GM19467 (cell line): ENCODE measurements around the gene SLC5A10.
"Not testable (repeated sequence)": the region's sequence is repeated elsewhere in the genome, so short reads cannot be mapped to it uniquely, and the experiment has no call there.

Source experiments
- ATAC-seq: cut with Tn5 transposase; IDR thresholded peaks from one replicate; pipeline ENCODE4 v1.9.1; 2021; ENCODE audit warnings: mild to moderate bottlenecking, moderate library complexity; ENCODE audit not compliant: unreplicated experiment

SLC5A10 gene

DNA sequence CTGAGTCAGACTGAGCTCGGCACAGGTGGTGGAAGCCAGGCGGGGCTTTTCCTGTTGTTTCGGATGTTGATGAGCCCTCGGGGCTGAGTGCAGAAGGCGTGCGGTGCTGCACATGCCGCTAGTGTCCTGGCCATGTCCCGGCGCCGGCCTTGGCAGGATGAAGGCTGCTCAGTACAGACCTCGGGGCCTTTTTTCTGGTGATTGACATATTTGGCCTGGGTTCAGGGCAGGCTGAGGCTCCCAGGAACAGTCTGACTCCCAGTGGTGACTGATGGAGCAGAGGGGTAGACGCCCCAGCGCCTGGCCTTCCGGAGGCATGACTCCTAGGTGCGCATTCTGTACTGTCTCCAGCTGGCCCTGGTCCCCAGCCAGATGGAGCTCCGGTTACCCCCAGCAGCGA, 86.0 kb downstream of the SLC5A10 start:
- not testable (repeated sequence) for ATAC-seq

DNA sequence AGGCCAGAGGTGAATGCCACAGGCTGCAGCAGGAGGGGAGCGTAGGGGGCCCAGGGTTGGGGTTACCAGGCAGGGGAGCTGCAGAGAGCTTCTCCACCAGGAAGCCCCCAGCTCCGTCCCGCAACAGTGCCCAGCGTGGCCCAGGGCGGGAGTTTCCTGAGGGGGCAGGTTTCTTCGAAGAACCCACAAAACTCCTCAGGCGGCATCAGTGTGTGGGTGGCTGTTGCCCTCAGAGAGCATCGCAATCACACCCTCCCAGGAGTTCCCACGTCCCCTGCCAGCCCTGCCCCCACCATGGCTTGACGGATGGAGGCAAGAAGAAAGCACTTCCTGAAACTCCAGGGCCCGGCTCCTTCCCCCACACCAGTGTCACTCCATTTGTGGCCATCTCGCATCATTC, 86.8 kb downstream of the SLC5A10 start:
- ATAC-seq = not testable (repeated sequence)

DNA sequence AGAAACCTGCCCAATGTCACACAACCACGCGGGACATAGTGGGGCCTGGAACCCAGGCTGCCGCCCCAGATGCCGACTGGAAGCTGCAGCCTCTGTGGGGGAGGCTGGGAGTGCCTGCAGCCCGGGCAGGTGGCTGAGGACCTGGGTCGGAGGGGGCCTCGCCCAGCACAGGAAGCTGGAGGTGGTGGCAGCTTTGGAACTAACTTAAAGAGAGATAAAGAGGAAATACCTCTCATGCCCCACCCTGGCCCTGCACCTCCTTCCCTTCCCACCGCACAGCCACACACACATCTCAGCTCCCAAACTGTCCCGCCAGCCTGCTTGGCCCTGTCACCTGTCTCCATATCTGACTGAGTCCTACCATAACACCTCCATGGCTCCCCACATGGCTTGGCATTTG, 88.4 kb downstream of the SLC5A10 start:
- not testable (repeated sequence) for ATAC-seq

DNA sequence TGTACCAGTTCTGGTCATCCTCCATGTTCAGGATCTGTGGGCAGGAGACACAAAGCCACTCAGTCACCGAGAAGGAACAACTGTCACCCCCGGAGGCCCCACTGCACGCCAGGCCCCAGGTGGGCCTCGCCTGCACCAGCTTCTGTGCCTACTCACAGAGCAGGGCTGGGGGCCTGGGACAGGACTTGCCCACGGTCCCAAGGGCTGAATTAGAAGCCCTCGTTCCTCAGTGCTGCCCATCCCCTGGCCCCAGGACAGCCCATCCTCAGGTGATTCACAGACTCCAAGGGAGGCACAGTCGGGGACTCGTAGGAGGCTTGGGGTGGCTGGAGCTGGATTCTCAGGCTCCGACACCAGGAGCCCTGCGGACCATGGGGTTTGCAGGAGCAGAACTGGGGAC, 89.9 kb downstream of the SLC5A10 start:
- ATAC-seq = not testable (repeated sequence)

DNA sequence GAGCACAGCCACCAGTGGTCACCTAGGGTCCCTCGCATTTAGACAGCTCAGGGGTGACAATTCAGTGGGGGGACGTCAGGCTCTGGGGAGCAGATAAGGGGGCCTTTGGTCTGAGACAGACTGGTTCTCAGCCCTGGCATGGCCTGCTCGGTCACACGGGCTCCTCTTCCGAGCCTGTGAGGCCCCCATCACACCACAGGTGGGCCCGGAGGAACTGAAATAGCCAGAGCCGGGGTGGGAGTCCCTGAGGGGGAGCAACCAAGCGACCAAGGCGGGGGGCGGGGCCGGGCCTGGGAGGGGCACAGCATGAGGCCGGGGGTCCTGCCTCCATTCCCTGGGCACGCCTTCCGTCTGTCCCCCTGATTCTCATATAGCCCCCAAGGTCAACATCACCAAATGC, 90.4 kb downstream of the SLC5A10 start:
- ATAC-seq = not testable (repeated sequence)

DNA sequence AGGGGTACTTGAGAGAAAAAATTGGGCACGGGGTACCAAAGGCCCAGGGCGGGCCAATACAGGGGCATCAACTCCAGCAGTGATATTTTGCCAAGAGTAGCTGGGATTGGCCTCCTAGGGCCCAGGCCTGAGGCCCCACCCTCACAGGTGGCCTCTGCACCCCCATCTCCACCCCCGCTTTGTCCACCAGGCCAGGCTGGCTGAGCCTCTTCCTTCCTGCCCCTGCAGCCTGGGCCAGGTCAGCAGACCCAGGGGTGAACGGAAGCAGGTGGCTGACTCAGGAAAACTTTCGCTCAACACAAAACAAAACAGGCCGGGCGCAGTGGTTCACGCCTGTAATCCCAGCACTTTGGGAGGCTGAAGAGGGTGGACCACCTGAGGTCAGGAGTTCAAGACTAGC, 91.1 kb downstream of the SLC5A10 start:
- not testable (repeated sequence) for ATAC-seq

DNA sequence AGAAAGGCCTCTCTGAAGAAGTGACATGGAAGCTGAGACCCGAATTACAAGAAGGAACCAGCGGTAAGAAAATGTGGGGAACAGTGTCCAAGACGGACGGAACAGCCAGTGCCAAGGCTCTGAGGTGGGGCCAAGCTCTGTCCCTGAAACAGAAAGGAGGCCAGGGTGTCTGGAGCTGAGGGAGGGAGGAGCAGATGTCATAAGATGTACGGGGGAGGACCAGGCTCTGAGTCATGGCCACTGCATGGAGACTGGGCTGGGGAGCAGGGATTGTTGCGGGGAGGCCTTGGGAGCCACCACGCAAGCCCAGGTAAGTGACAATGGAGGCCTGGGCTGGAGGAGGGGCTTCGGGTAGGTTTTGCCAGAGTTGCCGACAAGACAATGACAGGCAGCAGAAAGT, 92.7 kb downstream of the SLC5A10 start:
- ATAC-seq = not testable (repeated sequence)

DNA sequence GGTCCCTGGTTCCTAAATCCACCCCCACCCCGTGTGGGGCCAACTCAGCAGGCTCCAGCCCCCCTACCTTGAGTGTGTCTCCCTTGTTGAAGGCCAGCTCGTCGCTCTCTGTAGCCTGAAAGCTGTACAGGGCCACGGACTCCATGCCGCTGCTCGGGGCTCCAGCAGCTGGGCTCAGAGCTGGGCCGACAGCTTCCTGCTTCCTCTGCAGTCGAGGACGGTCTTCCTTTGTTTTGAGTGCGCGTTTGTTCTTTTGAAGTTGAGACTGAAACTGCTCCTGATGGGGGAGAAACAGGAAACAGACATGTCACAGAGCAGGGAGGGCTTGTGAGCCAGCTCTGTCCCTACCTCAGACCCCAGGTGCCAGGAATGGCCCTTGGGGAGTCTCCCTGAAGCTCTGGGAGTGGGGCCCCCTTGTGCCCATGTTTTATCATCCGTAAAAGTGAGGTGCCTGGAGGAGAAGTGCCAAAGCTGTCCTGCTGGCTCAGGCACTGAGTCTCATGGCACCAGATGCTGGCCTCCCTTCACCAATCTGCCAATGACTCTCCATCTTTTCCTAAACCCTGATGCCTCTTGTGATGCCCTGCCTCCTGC, 94.9 kb downstream of the SLC5A10 start, which contains the start of gene GRAP:
GRAP (minus strand) TSS at position 176 of the 594 bp plus-strand sequence; CDS start at position 145, 31 bp downstream.
- ATAC-seq = not testable (repeated sequence)

DNA sequence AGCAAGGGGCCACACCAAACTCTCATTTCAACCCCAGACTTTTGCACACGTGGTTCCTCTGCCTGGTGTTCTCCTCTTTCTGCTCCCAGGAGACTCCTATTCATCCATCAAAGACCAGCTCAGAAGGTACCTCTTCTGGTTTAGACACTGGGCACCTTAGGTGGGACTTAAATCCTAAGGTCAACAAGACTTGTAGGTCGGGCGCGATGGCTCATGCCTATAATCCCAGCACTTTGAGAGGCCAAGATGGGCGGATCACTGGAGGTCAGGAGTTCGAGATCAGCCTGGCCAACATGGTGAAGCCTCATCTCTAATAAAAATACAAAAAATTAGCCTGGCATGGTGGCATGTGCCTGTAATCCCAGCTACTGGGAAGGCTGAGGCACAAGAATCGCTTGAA, 95.5 kb downstream of the SLC5A10 start:
- ATAC-seq = not testable (repeated sequence)

DNA sequence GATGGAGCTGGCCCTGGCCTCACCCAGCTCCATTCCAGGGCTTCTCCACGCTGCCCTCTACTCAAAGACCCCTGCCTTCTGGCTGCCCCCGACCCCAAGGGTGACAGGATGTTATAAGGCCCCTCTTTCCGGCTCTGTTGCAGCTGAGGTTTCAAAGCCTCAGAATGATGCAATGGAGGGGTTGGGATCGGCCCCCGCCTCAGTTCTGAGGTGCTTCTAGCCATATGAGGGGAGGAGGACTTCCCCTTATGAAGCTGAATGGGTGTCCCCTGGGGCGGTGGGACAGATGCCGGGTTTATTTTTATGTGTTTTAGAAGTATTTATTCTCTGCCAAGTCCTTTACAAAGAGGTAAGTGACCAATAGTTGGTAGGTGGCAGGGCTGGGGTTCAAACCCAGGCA, 96.9 kb downstream of the SLC5A10 start:
- ATAC-seq = not testable (repeated sequence)

DNA sequence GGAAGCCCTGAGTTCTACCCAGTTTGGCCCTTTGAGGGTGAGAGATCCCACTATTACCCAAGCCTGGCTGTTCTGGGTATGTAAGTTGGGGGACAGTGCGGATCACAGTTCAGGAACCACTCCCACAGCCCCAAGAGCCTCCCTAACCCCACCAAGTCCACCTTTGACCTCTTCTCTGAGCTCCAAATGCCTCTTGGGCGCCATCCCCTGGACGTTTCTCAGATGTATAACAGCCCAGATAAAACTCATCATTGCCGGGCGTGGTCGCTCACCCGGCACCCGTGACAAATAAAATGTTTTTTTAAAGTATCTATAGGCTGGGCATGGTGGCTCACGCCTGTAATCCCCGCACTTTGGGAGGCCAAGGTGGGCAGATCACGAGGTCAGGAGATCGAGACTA, 103.5 kb downstream of the SLC5A10 start:
- not testable (repeated sequence) for ATAC-seq

DNA sequence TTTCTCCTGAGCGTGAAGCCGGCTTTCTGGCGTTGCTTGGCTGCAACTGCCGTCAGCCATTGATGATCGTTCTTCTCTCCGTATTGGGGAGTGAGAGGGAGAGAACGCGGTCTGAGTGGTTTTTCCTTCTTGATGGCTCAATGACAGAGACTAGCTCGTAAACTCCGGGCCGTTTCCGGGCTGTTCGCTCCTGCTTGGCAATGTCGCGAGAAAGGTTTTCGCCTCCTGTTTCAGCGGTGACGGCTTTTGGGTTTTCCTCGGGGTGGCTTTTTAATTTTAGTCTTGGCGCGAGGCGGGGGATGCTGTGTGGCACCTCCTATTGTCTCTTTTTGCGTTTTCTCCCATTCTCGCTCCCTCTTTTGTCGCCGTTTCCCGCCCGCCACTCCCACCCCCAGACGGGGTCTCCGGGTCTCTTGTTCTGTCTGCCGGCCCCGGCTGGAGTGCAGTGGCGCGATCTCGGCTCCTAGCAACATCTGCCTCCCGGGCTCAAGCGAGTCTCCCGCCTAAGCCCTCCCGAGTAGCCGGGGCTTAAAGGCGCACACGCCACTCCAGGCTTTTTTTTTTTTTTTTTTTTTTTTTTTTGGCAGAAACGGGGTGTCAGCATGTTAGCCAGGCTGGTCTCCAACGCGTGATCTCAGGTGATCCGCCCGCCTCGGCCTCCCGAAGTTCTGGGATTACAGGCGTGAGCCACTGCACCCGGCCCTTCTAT, 110.2 kb downstream of the SLC5A10 start:
- peak; percentile 29 for ATAC-seq

DNA sequence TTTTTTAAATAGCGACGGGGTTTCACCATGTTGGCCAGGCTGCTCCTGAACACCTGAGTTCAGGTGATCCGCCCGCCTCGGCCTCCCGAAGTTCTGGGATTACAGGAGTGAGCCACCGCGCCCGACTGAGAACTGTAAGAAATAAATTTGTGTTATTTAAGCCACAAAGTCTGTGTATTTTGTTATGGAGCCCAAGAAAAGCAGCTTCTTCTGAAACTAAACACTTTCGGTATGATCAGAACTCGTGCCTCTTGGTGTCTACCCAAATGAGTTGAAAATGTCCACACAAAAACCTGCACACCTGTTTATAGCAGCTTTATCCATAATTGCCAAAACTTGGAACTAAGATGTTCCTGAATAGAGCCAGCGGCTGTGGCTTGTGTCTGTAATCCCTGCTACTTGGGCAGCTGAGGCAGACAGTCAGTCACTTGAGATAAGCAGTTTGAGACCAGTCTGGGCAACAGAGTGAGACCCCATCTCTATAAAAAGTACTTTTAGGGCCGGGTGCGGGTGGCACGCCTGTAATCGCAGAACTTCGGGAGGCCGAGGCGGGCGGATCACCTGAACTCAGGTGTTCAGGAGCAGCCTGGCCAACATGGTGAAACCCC, 110.9 kb downstream of the SLC5A10 start:
- peak; percentile 62 for ATAC-seq

DNA sequence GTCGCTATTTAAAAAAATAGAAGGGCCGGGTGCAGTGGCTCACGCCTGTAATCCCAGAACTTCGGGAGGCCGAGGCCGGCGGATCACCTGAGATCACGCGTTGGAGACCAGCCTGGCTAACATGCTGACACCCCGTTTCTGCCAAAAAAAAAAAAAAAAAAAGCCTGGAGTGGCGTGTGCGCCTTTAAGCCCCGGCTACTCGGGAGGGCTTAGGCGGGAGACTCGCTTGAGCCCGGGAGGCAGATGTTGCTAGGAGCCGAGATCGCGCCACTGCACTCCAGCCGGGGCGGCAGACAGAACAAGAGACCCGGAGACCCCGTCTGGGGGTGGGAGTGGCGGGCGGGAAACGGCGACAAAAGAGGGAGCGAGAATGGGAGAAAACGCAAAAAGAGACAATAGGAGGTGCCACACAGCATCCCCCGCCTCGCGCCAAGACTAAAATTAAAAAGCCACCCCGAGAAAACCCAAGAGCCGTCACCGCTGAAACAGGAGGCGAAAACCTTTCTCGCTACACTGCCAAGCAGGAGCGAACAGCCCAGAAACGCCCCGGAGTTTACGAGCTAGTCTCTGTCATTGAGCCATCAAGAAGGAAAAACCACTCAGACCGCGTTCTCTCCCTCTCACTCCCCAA, 111.5 kb downstream of the SLC5A10 start:
- ATAC-seq = peak; percentile 39

DNA sequence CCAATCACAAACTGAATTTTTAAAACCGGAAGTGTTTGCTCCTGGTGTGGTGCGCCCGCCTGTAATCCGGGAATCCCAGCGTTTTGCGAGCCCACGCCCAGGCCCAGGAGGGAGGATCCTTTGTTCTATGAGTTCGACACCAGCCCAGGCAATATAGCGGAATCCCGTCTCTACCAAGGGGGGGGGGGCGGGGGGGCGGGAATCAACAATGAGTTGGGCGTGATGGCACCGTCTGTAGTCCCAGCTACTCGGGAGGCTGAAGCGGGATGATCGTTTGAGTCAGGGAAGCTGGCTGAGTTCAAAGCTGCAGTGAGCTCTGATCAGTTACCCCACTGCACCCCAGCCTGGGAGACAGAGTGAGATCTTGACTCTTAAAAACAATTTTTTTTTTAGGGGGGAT, 112.4 kb downstream of the SLC5A10 start:
- not testable (repeated sequence) for ATAC-seq

DNA sequence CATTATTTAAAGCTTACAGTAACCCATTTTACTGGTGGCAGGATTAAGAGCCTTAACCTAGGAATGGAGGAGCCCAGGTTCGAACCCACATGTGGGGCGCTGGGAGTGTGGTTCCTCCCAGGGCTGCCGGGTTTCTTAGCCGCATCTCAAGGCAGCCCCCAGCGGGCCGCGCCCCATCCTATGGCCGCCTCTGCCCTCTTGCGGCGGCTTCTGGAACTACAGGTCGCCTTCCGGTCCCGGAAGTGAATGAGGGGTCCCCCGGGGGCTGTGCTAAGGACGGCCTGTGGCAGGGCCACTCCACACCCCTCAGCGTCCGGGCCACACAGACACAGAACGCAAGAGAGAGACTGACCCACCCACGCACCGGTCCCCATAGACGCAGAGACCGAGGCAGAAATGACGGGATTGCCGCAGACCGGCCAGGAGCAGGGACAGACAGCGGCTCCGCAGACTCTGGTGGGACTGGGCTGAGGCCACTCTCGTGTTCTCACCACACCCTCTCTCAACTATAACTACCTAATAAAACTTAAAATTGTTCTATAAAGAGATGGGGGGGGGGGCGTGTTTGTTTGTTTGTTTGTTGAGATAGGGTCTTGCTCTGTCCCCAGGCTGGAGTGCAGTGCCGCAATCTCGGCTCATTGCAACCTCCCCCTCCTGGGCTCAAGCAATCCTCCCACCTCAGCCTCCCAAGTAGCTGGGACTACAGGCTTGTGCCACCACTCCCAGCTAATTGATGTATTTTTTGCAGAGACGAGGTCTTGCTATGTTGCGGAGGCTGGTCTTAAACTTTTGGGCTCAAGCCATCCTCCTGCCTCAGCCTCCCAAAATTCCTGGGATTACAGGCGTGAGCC, 118.6 kb downstream of the SLC5A10 start:
- ATAC-seq = peak; percentile 66
